NT2/D1 (cell line): ENCODE data around the gene CAMK4.

ENCODE experiments used
- SUZ12 ChIP-seq: IDR thresholded peaks from 2 replicates; pipeline ENCODE4 v1.6.1; 2011; ENCODE audit not compliant: insufficient read length, insufficient read depth; ENCODE audit errors: extremely low read depth
- YY1 ChIP-seq: IDR thresholded peaks from 2 replicates; pipeline ENCODE4 v1.6.1; 2011; ENCODE audit not compliant: insufficient read length, insufficient read depth
- ZNF274 ChIP-seq: IDR thresholded peaks from 2 replicates; pipeline ENCODE4 v1.6.1; 2011; ENCODE audit warnings: mild to moderate bottlenecking, low read depth, low read length

- TF ChIP-seq SUZ12 (no peak), YY1 (no peak), ZNF274 (no peak)
These were observed 12.8 kb downstream of the CAMK4 start for GRCh38 chr5:111236995-111237394.
